ENCODE results near the gene SCYL3.

The SCYL3 gene

DNA sequence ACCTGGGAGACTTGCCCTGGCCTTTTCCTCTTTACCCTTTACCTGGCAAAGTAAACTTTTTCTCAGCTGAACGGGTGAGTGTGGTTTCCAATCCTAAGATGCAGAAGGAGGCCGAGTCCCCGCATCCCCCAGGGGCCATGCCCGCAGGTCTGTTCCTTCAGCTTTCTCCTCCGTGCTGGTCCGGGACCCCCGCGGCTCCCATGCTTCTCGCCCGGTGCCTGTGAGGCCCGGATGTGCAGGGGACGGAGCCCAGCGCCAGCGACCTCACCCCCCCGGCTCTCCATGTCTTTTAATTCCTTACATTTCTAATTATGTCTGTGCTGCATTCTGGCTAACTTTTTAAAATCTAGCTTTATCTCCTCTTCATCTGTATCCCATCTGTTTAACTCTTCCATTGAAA is 21.5 kb upstream of the SCYL3 start:
- TF ChIP-seq TEAD4 (IDR thresholded peaks at IDR 0.05) (no peak), EGR1 (IDR thresholded peaks at IDR 0.05) (no peak), FOXM1 (IDR thresholded peaks at IDR 0.05; ENCODE audit: borderline replicate concordance, low read depth) (no peak), CREB1 (IDR thresholded peaks at IDR 0.05; ENCODE audit: low read depth) (no peak), TCF12 (IDR thresholded peaks at IDR 0.05; ENCODE audit: low read depth) (no peak), USF1 (IDR thresholded peaks at IDR 0.05) (no peak), YY1 (IDR thresholded peaks at IDR 0.05; ENCODE audit: low read depth) (no peak), TAF1 (IDR thresholded peaks at IDR 0.05; ENCODE audit: low read depth) (no peak), NFIC (IDR thresholded peaks at IDR 0.05) (no peak), ZBTB7A (IDR thresholded peaks at IDR 0.05; ENCODE audit: low read depth) (no peak), EP300 (IDR thresholded peaks at IDR 0.05; ENCODE audit: borderline replicate concordance) (no peak), RAD21 (IDR thresholded peaks at IDR 0.05; ENCODE audit: low read depth) (no peak), CEBPB (IDR thresholded peaks at IDR 0.05) (no peak)
- TF ChIP-seq, protein P1, sequence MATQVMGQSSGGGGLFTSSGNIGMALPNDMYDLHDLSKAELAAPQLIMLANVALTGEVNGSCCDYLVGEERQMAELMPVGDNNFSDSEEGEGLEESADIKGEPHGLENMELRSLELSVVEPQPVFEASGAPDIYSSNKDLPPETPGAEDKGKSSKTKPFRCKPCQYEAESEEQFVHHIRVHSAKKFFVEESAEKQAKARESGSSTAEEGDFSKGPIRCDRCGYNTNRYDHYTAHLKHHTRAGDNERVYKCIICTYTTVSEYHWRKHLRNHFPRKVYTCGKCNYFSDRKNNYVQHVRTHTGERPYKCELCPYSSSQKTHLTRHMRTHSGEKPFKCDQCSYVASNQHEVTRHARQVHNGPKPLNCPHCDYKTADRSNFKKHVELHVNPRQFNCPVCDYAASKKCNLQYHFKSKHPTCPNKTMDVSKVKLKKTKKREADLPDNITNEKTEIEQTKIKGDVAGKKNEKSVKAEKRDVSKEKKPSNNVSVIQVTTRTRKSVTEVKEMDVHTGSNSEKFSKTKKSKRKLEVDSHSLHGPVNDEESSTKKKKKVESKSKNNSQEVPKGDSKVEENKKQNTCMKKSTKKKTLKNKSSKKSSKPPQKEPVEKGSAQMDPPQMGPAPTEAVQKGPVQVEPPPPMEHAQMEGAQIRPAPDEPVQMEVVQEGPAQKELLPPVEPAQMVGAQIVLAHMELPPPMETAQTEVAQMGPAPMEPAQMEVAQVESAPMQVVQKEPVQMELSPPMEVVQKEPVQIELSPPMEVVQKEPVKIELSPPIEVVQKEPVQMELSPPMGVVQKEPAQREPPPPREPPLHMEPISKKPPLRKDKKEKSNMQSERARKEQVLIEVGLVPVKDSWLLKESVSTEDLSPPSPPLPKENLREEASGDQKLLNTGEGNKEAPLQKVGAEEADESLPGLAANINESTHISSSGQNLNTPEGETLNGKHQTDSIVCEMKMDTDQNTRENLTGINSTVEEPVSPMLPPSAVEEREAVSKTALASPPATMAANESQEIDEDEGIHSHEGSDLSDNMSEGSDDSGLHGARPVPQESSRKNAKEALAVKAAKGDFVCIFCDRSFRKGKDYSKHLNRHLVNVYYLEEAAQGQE (IDR thresholded peaks at IDR 0.05; ENCODE audit: low read depth): no peak
- TF ChIP-seq, protein P2, sequence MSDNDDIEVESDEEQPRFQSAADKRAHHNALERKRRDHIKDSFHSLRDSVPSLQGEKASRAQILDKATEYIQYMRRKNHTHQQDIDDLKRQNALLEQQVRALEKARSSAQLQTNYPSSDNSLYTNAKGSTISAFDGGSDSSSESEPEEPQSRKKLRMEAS (IDR thresholded peaks at IDR 0.05): no peak

DNA sequence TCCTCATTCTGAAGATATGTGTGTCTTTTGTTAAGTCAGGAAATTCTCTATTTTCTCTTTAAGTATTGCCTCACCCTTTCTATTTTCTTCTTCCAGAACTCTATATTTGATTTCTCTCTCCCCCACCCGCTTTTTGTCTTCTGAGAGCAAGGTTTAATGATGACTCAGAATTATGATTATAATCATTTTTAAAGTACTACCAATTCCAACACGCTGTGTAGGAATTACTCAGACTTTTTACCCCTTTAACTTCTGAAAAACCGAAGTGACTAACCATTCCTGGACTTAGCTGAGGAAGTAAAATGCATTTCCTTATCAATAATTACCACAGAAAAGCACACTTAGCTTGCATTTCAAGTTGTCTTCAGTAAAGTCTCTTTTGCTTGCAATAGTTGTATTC is 20.8 kb upstream of the SCYL3 start:
- TF ChIP-seq TAF1 (IDR thresholded peaks at IDR 0.05; ENCODE audit: low read depth): no peak
- no peak for TF ChIP-seq TCF12 (IDR thresholded peaks at IDR 0.05; ENCODE audit: low read depth)
- TF ChIP-seq RAD21 (IDR thresholded peaks at IDR 0.05; ENCODE audit: low read depth): no peak
- no peak for TF ChIP-seq YY1 (IDR thresholded peaks at IDR 0.05; ENCODE audit: low read depth)
- no peak for TF ChIP-seq USF1 (IDR thresholded peaks at IDR 0.05)
- TF ChIP-seq, protein P2 (IDR thresholded peaks at IDR 0.05): no peak
- TF ChIP-seq CEBPB (IDR thresholded peaks at IDR 0.05): no peak
- TF ChIP-seq, protein P1 (IDR thresholded peaks at IDR 0.05; ENCODE audit: low read depth): no peak
- TF ChIP-seq NFIC (IDR thresholded peaks at IDR 0.05): no peak
- no peak for TF ChIP-seq TEAD4 (IDR thresholded peaks at IDR 0.05)
- TF ChIP-seq CREB1 (IDR thresholded peaks at IDR 0.05; ENCODE audit: low read depth): no peak
- TF ChIP-seq EP300 (IDR thresholded peaks at IDR 0.05; ENCODE audit: borderline replicate concordance): no peak
- no peak for TF ChIP-seq ZBTB7A (IDR thresholded peaks at IDR 0.05; ENCODE audit: low read depth)
- no peak for TF ChIP-seq FOXM1 (IDR thresholded peaks at IDR 0.05; ENCODE audit: borderline replicate concordance, low read depth)
- no peak for TF ChIP-seq EGR1 (IDR thresholded peaks at IDR 0.05)

- TF ChIP-seq USF1 (IDR thresholded peaks at IDR 0.05) (no peak), CREB1 (IDR thresholded peaks at IDR 0.05; ENCODE audit: low read depth) (no peak), NFIC (IDR thresholded peaks at IDR 0.05) (no peak), TAF1 (IDR thresholded peaks at IDR 0.05; ENCODE audit: low read depth) (no peak), FOXM1 (IDR thresholded peaks at IDR 0.05; ENCODE audit: borderline replicate concordance, low read depth) (no peak), ZBTB7A (IDR thresholded peaks at IDR 0.05; ENCODE audit: low read depth) (no peak), EGR1 (IDR thresholded peaks at IDR 0.05) (no peak), TEAD4 (IDR thresholded peaks at IDR 0.05) (no peak)
- TF ChIP-seq, protein P1 (IDR thresholded peaks at IDR 0.05; ENCODE audit: low read depth): no peak
- TF ChIP-seq, protein P2 (IDR thresholded peaks at IDR 0.05): no peak
Observed at GRCh38 chr1:169909499-169909898, 15.8 kb upstream of the SCYL3 start.

DNA sequence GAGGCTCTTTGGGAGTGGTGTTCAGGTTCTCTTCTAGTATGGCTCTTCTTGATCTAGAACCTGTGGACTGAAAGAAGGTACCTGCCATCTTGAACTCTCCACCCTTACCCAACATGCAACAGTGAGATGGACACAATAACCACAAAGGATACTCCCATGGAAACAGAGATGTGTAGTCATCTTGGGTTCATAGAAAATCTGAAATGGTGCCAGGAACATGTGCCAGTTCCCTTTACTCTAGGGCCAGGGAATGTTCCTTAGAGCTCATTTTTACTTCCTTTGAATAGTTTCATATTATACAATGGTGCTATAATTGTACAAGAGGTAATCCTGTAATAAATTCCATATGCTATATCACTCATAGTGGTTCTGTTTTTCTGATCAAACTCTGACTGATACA is 13.2 kb upstream of the SCYL3 start:
- TF ChIP-seq FOXM1 (IDR thresholded peaks at IDR 0.05; ENCODE audit: borderline replicate concordance, low read depth): no peak
